SU-DHL-6 (cell line): ENCODE results near the gene HDGF.

Experiments
- EZH2phosphoT487 ChIP-seq: fragments of 200-600 bp; sonication (generic), shearing (Covaris generic); conservative IDR thresholded peaks from 2 replicates; pipeline ENCODE4 v1.6.1; 2018; ENCODE audit warnings: mild to moderate bottlenecking, antibody characterized with exemption, low read length, moderate library complexity, mixed read lengths
- TF ChIP-seq, protein P1 (sequence below): fragments of 200-600 bp; sonication (generic); IDR thresholded peaks from one replicate; pipeline ENCODE4 v1.5.1; 2017; ENCODE audit warnings: antibody characterized with exemption, mild to moderate bottlenecking, low read length, moderate library complexity; ENCODE audit not compliant: insufficient read depth, poor library complexity, severe bottlenecking

DNA sequence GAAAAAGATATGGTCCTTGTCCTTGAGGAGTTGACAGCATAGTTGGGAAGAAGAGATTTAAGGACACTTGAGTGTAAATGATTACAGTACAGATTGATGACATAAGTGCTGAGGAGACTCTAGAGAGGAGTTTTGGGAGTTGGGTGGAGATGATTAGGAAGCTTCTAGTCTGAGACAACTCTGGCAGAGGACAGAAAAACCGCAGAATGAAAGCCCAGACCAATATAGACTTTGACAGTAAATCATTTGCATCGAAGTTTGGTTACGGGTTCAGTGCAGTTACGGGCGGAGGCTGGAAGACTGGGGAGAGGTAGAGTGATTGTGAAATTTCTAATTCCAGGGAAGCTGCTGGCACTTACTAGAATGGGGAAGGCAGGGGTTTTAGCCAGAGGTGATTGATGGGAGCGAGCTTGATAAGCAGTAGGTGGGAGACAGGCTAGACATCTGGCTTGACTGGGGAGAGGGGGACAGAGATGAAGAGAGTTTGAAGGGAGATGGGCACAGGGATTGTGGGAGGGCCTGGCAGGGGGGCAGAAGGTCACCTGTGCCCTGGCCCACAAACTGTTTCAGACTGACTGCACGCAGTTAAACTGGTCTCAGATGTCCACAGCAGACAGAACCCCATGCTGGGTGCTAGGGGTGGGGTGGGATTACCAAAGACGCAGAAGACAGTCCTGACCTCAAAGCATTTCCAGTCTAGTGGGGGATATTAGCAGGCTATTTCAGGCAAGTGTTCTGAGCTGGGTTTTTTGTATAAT is 45.0 kb upstream of the HDGF start:
- TF ChIP-seq, protein P1, sequence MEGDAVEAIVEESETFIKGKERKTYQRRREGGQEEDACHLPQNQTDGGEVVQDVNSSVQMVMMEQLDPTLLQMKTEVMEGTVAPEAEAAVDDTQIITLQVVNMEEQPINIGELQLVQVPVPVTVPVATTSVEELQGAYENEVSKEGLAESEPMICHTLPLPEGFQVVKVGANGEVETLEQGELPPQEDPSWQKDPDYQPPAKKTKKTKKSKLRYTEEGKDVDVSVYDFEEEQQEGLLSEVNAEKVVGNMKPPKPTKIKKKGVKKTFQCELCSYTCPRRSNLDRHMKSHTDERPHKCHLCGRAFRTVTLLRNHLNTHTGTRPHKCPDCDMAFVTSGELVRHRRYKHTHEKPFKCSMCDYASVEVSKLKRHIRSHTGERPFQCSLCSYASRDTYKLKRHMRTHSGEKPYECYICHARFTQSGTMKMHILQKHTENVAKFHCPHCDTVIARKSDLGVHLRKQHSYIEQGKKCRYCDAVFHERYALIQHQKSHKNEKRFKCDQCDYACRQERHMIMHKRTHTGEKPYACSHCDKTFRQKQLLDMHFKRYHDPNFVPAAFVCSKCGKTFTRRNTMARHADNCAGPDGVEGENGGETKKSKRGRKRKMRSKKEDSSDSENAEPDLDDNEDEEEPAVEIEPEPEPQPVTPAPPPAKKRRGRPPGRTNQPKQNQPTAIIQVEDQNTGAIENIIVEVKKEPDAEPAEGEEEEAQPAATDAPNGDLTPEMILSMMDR, result no peak
- no peak for TF ChIP-seq EZH2phosphoT487
